ENCODE data around the gene EPHA4. TPM values are rescaled to one million over a fixed set of nuclear protein-coding genes. Genes with fewer than 3 reads are reported as not detected.
A peak's percentile ranks its signal among the peaks of the same experiment; 100 is the strongest.

The EPHA4 gene
- total RNA-seq, 1 experiment from 2014 or later = 59.9 TPM

DNA sequence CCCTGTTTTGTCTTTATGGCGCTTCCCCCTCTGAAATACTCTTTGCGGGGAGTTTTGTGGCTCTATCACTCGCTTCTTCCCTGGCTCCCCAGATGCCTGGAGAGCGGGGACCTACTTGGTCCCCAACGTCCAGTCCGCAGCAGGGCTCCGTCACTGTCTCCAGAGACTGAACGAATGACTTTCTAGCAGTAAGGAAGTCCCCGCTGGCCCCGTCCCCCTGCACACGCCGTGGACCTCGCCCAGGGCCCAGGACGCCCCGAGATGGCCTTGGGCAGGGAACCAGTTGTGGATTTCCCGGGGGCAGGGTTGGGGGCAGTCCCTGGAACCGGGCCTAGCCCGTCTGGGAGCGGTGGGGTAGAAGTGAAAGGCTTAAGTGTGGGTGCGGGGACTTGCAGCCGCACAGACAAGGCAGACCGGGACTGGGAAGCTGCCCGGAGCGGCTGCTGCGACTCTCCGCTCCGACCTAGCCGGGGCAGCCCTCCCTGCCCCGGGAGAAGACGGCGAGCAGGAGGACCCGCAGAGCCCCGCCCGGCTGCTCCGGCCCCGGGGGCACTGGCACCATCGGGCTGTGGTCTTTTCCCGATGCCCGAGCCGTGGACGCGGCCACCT lies 821 bp upstream of the EPHA4 start:
- peak; percentile 23 for DNase-seq (ENCODE audit: extremely low read depth, low read depth)

DNA sequence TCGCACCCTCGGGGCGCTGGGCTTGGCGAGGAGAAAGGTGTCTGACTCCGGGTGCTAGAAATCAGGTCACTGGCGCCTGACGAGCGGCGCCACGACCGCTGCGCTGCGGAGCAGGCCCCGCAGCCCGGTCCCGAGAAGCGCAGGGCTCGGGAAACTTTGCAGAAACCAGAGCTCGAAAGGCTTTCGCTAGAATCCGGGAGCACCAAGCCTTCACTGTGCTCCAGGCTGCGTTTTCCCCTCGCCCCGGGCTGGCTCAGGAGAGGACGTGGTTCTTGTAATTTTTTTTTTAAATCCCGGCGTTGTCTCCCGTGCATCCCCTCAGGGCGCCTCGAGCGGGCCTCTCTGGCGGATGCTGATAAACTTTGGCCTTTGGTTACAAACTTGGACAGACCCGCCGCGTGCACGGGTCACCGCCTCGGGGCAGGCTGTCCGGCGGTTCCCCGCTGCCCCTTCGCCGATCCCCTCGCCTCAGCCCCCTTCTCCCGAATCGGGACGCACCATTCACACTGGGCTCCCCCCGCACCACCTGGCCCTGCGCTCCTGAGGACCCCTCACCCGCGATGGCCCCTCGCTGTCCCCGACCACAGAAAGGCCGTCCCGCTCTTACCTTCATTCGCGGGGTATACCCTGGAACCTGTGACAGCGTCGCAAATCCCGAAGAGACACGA lies 419 bp downstream of the EPHA4 start:
- DNase-seq (ENCODE audit: extremely low read depth, low read depth) = peak; percentile 13

DNA sequence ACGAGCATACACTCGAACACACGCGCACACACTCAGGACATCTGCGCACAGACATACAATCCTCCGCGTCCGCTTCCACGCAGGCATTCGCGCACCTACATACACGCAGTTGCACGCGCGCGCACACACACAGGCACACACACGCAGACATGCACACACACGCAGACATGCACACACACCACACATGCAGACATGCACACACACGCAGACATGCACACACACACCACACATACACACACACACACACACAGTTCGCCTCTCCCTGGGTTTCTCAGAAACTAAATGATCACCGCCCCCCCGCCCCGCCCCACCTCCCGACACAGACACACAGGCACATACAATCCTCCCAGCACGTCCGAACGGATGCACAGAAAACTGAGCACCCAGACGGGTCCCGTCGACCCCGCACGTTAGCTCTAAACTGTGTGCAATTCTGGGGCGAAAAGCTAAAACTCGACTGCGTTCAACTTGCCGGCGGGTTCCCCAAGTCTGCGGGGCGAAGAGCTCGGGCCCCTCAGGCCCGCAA lies 1.0 kb downstream of the EPHA4 start:
- DNase-seq (ENCODE audit: extremely low read depth, low read depth) = no peak

DNA sequence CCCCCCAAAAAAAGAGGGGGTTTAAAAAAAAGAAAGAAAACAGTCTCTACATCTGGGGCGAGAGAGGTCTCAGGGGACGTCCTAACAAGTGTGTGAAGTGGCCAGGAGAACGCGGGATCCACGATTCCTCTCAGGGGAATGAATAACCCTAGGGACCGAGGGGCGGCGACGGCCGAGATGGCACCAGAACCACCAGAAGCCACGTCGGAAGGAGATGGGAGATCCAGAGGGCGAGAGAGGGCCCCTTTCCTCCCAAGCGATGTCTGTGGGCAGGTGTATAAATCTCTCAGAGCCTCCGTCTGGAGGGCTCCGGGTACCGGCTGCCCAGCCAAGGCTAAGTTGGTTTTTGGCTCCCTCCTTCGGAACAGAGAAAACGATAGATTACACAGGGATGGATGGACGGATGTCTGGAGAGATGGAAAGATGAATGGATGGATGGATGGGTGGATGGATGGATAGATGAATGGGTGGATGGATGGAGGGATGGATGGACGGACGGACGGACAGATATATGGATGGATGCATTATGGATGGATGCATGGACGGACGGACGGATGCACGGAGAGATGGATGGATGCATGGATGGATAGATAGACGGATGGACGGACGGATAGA lies 1.7 kb downstream of the EPHA4 start:
- no peak for DNase-seq (ENCODE audit: extremely low read depth, low read depth)

DNA sequence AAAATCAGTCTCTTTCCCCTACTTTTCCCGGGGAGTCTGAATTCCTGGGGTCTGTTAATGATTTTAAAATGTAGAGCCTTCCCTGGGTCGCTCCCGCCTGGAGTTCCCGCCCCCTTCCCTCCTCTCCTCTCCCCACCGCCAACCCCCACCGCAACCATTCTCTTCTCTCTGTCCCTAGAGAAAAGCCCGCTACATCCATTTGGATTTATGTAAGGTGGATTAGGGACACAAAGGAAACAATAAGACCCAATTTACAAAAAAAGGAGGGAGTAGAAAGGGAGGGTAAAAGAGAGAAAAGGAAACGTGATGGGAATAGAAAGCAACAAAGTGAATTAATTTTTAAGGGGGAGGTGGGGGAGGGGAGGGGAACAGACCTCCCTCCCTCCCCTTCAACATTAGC lies 2.2 kb downstream of the EPHA4 start:
- no peak for DNase-seq (ENCODE audit: extremely low read depth, low read depth)

DNA sequence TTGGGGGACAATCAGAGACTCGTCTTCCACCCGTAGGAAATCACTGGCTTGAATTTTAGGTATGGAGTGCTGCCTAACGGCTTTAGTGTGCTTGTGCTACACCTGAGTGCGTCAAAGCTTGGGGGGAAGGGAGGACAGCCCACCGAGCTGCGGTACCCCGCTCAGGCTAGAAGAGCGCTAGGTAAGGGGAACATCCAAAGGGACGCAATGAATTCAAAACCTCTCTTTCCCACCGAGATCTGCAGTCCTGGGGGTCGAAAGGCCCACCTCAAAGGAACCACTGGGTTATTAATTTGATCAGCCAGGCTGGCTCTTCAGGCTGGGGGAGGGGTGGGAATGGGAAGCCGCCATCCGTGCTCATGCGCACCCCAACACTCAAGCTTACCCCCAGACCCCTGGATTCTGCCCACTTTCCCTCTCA lies 2.7 kb downstream of the EPHA4 start:
- DNase-seq (ENCODE audit: extremely low read depth, low read depth) = no peak

DNA sequence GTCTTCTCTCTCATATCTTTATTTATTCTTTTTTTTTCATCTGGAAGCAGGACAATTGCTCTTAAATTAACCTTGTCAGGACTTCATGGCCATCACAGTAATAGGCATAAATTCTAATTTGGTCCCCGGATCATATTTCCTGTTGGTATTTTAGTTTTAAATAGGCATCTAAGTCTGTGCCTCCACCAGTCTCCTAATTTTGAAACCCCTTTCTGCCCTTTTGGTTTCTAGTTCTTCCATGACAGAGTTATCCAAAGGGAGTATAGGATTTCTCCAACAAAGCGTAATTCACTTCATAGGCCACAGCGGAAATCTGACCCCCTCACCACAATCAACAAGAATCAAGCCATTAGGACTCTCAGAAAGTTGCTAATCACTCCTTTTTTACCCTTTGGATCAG lies 3.8 kb downstream of the EPHA4 start:
- DNase-seq (ENCODE audit: extremely low read depth, low read depth) = no peak

DNA sequence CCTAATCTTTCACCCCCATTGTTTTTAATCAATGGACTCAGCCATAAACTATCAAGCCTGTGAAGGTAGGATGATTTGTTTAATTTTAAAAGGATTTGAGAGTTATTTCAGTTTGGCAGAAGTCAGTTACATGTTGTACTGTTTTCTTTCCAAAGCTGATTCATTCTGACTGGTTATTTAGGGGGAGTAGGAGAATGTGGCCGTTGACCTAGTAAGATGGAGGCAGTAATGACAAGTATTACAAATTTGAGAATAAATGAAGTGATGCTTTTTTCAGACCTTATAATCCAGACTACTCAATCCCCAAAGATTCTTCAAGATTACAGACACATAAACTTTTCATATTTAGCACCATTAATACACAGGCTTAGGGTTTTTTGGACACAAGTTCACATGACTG lies 4.3 kb downstream of the EPHA4 start:
- DNase-seq (ENCODE audit: extremely low read depth, low read depth) = no peak

DNA sequence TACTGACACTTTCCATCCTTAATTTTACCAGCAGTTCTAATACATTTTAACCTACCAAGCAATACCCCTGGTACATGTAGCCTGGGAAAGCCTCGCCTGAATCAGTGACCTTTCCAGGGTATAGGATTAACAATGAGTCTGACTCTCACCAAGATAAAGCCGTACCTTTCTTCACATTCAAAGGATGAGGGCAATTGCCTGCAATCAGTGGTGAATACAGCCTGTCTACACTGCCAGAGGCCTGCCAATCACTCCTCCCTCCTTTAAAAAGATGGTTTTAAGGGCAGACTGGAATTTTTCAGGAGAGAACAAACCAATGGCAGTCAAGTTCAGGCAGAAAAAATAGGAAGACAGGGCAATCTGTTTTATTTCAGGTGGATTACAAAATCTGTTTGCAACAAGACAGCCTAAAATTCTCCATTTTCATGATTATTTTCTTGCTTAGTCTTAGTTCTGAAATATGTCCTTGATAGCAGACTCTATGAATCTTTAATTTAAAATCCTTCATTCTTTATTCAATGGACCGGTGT lies 4.8 kb downstream of the EPHA4 start:
- DNase-seq (ENCODE audit: extremely low read depth, low read depth) = no peak

DNA sequence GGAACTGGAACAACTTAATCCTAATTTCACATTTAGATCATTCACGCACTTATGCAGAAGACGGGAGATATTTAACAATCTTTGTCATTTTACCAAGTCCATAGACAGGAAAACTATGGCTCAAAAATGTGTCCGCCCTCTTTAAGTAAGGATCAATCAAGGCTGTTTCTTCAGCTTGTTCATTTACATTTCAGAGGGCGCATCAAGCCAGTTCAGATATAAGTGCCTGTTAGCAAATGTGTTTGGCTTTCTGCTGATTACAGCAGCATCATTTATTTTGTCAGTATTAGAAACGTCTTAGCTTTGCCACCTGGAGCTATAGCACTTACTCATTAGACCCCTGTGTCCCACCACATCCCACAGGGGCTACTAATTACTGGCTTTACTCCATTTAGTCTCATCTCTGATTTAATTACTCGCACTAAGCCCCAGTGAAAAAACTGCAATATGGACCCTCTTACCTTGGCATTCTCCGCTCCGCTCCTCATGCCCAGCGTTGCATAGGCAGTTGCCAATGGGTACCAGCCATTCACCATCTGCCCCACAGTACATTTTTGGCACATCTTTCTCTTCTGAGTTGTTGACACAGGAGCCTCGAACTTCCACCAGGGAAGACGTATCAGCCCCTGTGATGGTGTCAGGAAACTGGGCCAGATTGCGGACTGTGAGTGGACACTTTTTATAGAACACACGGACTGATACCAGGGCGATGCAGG lies 8.7 kb downstream of the EPHA4 start:
- no peak for DNase-seq (ENCODE audit: extremely low read depth, low read depth)

DNA sequence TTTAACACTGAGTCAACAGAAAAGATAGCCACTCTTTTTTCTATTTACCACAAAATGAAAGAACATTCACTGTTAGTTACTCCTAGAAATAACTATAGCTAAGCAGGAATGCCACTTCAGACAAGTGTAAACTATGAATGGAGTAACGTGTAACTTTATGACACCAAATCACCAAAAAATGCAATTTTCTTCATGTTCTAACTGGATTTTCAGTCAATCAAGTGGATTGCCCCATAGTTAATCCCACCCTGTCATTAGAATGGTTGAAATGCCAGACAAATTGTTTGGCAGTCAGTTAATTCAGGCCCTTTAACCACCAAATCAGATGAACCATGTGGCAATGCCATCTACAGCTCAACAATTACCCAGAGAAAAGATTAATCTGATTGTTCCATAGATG lies 9.9 kb downstream of the EPHA4 start:
- no peak for DNase-seq (ENCODE audit: extremely low read depth, low read depth)

DNA sequence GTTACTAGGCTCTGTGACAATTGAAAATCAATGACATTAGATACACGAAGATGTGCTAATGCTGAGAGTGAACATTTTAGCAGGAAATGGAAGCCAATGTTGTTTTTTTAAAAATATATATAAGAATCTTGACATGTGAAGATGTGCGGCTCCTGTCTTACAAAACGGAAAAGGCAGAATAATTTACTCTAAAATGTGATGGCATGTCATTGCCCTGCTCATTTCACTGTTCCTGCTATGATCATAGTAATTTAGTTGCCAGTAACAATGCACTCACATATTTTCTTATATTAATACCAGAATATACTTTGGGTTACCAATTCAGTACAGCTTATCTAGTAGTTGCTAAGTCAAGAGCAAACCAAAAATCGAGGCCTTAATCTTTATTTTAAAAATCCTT lies 10.3 kb downstream of the EPHA4 start:
- no peak for DNase-seq (ENCODE audit: extremely low read depth, low read depth)

DNA sequence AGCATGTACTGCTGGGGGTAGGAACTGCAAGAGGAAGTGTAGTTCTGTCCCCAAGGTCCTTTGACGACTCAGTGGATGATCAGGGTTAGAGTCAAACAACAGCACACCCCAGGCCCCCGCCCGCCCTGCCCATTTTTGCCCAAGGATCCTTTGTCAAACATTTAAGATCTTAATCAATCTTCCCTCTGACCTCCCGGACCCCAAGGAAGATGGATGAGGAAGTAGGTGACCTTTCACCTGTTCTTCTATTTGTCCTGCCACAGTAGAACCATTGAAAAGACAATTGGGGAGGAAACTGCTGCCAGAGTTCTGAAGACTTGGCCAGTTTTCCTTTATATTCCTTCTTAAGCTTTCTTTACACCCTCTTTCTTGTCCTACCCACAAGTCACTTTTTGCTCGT lies 12.1 kb downstream of the EPHA4 start:
- no peak for DNase-seq (ENCODE audit: extremely low read depth, low read depth)

DNA sequence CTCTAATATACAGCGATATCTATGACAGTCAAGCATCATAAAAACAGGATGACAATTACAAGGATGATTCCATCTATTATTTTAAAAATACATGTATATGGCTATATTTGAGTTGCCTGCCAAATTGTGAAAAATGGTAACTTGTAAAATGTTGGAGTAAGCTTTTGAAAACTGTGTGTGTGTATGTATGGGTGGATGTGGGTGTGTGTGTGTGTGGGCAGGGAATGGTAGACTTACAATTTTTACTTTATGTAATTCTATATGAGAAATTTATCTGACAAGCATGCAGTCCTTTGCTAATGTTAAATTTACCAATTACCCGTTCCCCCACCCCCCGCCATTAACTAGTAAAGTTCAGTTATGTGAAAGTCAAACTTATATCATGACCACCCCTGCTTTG lies 14.0 kb downstream of the EPHA4 start:
- no peak for DNase-seq (ENCODE audit: extremely low read depth, low read depth)

DNA sequence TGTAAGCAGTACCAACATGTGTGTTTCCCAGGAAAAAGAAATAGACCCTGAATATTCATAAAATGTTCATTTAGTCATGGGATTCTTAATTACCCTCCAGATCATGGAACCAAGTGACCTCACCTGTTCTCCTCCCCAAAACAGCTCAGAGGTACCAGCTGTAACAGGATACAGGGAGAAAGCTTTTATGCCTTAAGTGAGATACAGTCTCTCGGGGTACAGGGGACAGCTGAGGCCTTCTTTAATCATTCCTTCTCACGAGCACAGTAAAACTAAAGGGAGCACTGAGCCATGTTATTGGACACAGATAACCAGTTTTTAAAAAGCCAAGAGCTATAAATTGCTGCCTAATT lies 16.6 kb downstream of the EPHA4 start:
- DNase-seq (ENCODE audit: extremely low read depth, low read depth) = no peak

DNA sequence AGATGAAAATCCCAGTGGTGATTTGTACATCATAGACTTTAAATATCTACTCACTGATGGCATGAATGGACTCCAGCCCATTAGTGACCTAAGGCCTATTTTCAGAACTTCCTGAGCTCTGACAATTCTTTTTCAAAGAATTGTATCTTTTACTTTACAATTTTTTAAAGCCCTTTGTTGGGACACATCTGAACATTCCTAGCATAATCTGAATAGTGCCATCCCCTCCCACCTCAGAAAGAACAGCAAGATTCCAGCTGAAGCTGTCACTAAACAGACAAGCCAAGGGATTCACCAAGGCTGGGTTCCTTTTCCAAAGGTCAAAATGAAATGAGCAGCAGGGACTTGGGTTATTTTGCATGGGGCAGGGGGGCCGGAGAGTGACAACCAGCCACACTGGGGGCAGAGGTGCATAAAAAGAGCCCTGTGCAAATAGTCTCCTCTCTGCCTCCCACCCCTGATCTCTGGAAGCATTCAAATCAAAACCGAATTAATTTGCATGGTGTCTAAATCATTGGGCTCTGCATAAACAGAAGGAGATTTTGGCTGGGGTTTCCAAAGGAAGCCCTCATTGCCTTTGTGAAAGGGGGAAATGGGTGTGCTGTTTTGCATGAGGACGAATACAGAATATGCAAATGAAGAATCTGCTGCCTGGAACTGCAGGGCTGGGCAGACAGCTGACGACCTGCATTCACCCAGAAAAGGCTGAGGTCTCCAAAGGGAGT lies 17.2 kb downstream of the EPHA4 start:
- no peak for DNase-seq (ENCODE audit: extremely low read depth, low read depth)

DNA sequence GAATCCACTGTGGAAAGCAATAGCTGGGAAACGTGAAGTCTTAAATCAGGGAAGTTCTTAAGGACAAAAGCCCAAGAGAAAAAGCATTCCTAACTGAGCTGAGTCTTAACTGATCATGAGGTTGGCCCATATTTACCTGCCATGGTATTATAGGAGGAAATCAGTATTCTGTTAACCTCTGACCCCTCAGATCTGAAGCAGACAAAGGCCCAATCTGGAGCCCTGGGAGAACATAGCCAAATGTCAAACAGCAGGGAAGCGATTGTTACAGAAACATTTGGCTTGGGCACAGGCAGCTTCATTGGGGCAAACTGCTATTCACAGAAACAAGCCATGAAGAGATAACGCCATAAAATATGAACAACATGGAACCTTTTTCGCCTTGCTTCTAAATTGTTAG lies 18.8 kb downstream of the EPHA4 start:
- DNase-seq (ENCODE audit: extremely low read depth, low read depth) = no peak

DNA sequence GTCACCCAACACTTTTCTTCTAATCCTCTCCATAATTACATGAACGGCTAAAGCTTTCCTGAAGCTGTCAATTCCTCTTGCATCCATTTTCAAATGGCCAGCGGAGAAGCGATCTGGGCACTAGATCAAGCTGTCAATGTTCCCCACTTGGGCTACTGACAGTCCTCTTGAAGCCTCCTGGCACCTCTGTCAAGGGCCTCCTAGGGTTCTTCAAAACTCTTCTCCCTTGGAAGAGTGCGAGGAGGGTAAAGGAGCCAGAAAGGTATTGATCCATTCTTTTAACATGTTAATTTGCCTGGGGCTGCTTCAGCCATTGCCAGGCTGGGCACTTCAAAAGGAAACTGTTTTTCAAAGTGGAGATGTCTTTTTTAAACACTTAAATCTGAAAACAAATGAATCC lies 19.8 kb downstream of the EPHA4 start:
- no peak for DNase-seq (ENCODE audit: extremely low read depth, low read depth)

DNA sequence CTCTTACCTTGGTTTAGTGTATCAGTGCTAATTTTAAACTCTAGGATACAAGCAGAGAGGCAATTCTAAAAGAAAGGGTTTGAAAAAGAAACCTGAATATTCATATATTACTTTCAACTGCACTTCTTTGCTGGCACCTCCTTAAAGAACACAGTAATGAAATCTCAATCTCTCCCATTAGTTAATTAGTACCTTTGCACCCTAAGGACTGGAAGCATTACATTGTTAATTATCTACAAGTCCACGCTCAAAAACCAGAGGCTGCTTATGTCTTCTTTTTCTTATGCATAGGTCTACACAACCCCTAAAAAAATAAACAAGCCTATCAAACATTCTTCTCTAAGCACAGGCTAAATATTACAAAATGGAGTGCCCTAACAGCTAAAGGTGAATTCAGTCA lies 20.2 kb downstream of the EPHA4 start:
- DNase-seq (ENCODE audit: extremely low read depth, low read depth) = no peak

DNA sequence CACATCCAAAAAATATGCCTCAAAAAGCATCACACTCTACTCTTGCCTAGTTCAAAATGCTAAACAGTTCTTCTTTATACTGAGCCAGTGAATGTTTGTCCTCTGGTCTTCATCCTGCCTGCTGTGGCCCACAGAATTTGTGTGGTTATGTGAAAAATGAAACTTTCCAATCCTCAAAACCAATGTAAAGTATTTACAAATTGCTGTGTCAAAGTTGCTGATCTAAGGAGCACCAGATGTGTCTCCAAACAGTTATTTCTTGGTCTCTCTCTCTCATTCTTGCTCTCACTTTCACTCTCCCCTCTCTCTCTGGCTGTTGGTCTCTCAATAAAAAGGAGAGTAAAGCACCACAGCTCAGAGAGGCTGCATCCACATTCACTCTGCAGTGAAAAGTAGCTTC lies 23.0 kb downstream of the EPHA4 start:
- no peak for DNase-seq (ENCODE audit: extremely low read depth, low read depth)

Measured in NCI-H460 (cell line).